Upper lobe of right lung (tissue), 1 donor: Measurements from ENCODE around the gene PTPN23. TPM values are rescaled to one million over a fixed set of nuclear protein-coding genes. Genes with fewer than 3 reads are reported as not detected.
A peak's percentile ranks its signal among the peaks of the same experiment; 100 is the strongest.

ENCODE experiments used
- ATAC-seq: fragments of 200-7000 bp; cut with Tn5 transposase; one replicate; pipeline ENCODE4 v1.9.1; 2020; ENCODE audit warnings: mild to moderate bottlenecking, moderate library complexity
- DNase-seq: peaks from one replicate; pipeline ENCODE4 v3.0.0-alpha.2; 2020
- H3K27ac ChIP-seq: fragments of 200-600 bp; one replicate; pipeline ENCODE4 v1.8.0; 2022
- H3K27me3 ChIP-seq: fragments of 200-600 bp; one replicate; pipeline ENCODE4 v1.8.0; 2022; ENCODE audit warnings: mild to moderate bottlenecking
- H3K36me3 ChIP-seq: fragments of 200-600 bp; one replicate; pipeline ENCODE4 v1.8.0; 2022
- H3K4me1 ChIP-seq: fragments of 200-600 bp; one replicate; pipeline ENCODE4 v1.8.0; 2022
- H3K4me3 ChIP-seq: fragments of 200-600 bp; one replicate; pipeline ENCODE4 v1.8.0; 2022; ENCODE audit warnings: mild to moderate bottlenecking
- H3K9me3 ChIP-seq: fragments of 200-600 bp; one replicate; pipeline ENCODE4 v1.8.0; 2022
- intact Hi-C: fragments of 100-400 bp; cut with DNase I; formaldehyde crosslinking; loops from one replicate; pipeline ENCODE4 v1.11.0; 2022
- long read RNA-seq: library from polyadenylated mRNA; unstranded; transcript quantifications from one replicate; pipeline ENCODE4 v2.0.0, GENCODE V29; 2021
- total RNA-seq: library from RNA; stranded (reverse); fragmentation: NEBNext Ultra II Directional; extraction: Animal tissue kit (Norgen Biotek cat#: 25700); gene quantifications from one replicate; pipeline ENCODE4 v1.2.1, GENCODE V29; 2021
- TF ChIP-seq, protein P1 (sequence below): fragments of 200-600 bp; IDR thresholded peaks from one replicate; pipeline ENCODE4 v1.8.0; 2022; ENCODE audit warnings: antibody characterized with exemption
- donor health status: DM: no; HTN: yes; CAD: no; lungs with severe emphysema.

PTPN23 gene, protein sequence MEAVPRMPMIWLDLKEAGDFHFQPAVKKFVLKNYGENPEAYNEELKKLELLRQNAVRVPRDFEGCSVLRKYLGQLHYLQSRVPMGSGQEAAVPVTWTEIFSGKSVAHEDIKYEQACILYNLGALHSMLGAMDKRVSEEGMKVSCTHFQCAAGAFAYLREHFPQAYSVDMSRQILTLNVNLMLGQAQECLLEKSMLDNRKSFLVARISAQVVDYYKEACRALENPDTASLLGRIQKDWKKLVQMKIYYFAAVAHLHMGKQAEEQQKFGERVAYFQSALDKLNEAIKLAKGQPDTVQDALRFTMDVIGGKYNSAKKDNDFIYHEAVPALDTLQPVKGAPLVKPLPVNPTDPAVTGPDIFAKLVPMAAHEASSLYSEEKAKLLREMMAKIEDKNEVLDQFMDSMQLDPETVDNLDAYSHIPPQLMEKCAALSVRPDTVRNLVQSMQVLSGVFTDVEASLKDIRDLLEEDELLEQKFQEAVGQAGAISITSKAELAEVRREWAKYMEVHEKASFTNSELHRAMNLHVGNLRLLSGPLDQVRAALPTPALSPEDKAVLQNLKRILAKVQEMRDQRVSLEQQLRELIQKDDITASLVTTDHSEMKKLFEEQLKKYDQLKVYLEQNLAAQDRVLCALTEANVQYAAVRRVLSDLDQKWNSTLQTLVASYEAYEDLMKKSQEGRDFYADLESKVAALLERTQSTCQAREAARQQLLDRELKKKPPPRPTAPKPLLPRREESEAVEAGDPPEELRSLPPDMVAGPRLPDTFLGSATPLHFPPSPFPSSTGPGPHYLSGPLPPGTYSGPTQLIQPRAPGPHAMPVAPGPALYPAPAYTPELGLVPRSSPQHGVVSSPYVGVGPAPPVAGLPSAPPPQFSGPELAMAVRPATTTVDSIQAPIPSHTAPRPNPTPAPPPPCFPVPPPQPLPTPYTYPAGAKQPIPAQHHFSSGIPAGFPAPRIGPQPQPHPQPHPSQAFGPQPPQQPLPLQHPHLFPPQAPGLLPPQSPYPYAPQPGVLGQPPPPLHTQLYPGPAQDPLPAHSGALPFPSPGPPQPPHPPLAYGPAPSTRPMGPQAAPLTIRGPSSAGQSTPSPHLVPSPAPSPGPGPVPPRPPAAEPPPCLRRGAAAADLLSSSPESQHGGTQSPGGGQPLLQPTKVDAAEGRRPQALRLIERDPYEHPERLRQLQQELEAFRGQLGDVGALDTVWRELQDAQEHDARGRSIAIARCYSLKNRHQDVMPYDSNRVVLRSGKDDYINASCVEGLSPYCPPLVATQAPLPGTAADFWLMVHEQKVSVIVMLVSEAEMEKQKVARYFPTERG (N-terminal part only)
- total RNA-seq, result 56.2 TPM
- long read RNA-seq, partial matches to known transcripts, result 43 of 50 reads
- long read RNA-seq, other reads (novel, unspliced or antisense), result 7 of 50 reads

GRCh38 chr3:47380601-47381316 lies at the start of gene PTPN23:
Gene PTPN23, plus strand, starts transcription at chr3:47381021. Its CDS starts 76 bp downstream, at chr3:47381097.
- H3K27me3 ChIP-seq, result no peaks in the 10 kb centered on the region
- TF ChIP-seq, protein P1, sequence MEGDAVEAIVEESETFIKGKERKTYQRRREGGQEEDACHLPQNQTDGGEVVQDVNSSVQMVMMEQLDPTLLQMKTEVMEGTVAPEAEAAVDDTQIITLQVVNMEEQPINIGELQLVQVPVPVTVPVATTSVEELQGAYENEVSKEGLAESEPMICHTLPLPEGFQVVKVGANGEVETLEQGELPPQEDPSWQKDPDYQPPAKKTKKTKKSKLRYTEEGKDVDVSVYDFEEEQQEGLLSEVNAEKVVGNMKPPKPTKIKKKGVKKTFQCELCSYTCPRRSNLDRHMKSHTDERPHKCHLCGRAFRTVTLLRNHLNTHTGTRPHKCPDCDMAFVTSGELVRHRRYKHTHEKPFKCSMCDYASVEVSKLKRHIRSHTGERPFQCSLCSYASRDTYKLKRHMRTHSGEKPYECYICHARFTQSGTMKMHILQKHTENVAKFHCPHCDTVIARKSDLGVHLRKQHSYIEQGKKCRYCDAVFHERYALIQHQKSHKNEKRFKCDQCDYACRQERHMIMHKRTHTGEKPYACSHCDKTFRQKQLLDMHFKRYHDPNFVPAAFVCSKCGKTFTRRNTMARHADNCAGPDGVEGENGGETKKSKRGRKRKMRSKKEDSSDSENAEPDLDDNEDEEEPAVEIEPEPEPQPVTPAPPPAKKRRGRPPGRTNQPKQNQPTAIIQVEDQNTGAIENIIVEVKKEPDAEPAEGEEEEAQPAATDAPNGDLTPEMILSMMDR, result no peak
- H3K4me3 ChIP-seq, result peak within 1 kb of the TSS; percentile 74
- ATAC-seq (peak; percentile 93), DNase-seq (peak; percentile 100)
- no peaks in the 10 kb centered on the region for H3K9me3 ChIP-seq
- H3K27ac ChIP-seq, result peak within 1 kb of the TSS; percentile 91
- H3K4me1 ChIP-seq, result peaks cover 26% of the 10 kb centered on the region
- intact Hi-C loops, result no loop called here
- H3K36me3 ChIP-seq, result no peaks in the 10 kb centered on the region

GRCh38 chr3:47333907-47334306 lies 46.9 kb upstream of the PTPN23 start:
- no peak overlapping the region for H3K27ac ChIP-seq
- no peak overlapping the region for H3K4me3 ChIP-seq
- intact Hi-C loops, result no loop called here
- ATAC-seq (no peak), DNase-seq (no peak)
- peaks cover 92% of the 10 kb centered on the region for H3K36me3 ChIP-seq
- no peaks in the 10 kb centered on the region for H3K4me1 ChIP-seq
- H3K27me3 ChIP-seq, result no peaks in the 10 kb centered on the region
- no peaks in the 10 kb centered on the region for H3K9me3 ChIP-seq
- TF ChIP-seq, protein P1, result no peak

GRCh38 chr3:47337656-47338055 lies 43.2 kb upstream of the PTPN23 start:
- DNase-seq (no peak), ATAC-seq (no peak)
- TF ChIP-seq, protein P1, result no peak
- H3K4me3 ChIP-seq, result no peak overlapping the region
- H3K36me3 ChIP-seq, result peaks cover 91% of the 10 kb centered on the region
- no peaks in the 10 kb centered on the region for H3K9me3 ChIP-seq
- no peak overlapping the region for H3K27ac ChIP-seq
- intact Hi-C loops, result no loop called here
- no peaks in the 10 kb centered on the region for H3K27me3 ChIP-seq
- H3K4me1 ChIP-seq, result no peaks in the 10 kb centered on the region

- TF ChIP-seq, protein P1, result no peak
- DNase-seq (no peak), ATAC-seq (no peak)
- intact Hi-C loops, result no loop called here
- Histone ChIP-seq H3K36me3 (peaks cover 91% of the 10 kb centered on the region), H3K4me1 (no peaks in the 10 kb centered on the region), H3K9me3 (no peaks in the 10 kb centered on the region), H3K4me3 (no peak overlapping the region), H3K27ac (no peak overlapping the region), H3K27me3 (no peaks in the 10 kb centered on the region)
These were observed 40.9 kb upstream of the PTPN23 start for GRCh38 chr3:47339951-47340350.
